KG1 (cell line): ENCODE measurements around the gene RENBP.

Source experiments
- DNase-seq: peaks from one replicate; lab custom pipeline; 2025; lab: John Stamatoyannopoulos, UW

The RENBP gene

GRCh38 chrX:153888344-153888743, 56.1 kb downstream of the RENBP start:
- DNase-seq: no peak

DNA sequence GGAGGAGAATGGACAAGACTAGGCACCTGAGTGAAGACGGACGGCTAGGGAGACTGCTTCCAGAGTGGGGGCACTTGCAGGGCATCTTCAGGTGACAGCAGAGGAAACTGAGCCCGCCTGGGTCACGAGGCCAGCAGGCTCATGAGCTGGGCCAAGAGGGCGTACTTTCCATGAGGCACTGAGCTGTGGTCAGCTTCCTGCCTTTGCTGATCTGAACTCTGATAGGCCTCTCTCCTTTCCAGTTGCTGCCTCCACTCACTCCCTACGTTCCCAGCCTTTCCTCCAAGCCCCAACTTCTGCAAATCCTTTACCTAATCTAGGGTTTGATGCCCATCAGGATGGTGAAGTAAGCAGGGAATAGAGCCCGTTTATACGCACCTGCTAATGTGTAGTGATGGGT, 57.1 kb downstream of the RENBP start:
- DNase-seq: no peak

DNA sequence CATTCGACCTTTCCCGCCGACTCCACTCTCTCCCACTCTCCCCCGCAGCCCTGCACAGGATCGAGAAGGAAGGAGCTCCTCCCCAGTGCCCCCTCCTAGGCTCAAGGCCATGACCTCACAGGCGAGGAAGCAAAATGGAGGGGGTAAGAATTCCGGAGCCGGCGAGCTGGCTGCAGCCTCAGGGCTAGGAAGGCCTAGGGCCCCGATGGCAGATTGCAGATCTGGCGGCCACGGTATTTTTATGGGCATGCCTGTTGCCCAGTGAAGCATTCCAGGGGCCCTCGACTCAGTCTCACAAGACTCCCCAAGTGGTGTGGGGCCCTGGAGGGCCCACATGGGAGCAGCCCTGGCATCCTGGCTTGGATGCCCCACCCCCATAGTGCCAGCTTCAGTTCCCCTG, 57.5 kb downstream of the RENBP start:
- DNase-seq: no peak

DNA sequence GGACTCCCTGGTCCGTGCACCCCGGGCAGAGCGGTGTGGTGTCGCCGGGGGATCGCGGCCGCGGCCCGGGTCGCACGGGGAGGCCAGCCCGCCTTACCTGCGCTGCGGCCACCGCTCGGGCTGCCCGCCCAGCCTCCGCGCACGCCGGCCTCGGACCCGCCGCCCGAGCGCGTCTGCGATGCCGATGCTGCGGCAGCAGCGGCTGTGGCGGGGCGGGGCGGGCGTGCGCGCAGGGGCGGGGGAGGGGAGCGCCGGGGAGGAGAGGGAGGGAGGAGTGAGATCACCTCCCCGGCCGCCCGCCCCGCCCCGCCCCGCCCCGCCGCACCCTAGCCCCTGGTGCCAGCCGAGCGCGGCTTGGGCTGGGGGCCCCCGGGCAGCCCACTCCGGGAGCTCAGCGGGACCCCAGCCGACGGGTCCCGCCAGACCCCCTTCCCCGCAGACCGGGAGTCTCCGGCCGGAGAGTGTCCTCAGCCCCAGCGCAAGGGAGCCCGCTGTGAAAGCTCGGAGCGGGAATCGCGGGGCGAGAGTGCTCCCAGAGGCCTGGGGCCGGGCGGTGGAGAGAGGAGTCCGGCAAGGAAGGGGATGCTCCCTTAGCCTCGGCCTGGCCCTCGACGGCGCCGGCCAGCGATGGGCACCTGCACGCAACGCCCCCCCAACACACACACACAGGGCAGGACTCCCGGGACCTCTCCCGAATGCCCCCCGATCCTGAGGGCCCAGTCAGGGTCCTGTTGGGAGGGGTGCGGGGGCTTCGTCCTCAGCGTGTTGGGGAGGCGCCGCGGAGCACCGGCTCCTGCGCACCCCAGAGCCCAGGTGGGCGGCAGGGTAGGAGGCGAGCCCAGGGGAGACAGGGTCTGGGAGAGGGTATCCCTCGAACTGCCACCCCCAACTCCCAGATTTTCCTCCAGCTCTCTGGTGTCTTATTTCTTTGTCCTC, 58.2 kb downstream of the RENBP start, which contains the start of gene L1CAM:
Gene L1CAM, minus strand, starts transcription at position 206 of the 936 bp plus-strand sequence. CDS start 10,337 bp downstream, outside the sequence.
- DNase-seq: no peak
